ENCODE measurements around the gene DRC1.

DRC1 gene

GRCh38 chr2:26421961-26422360 is 20.2 kb downstream of the DRC1 start:
- TF ChIP-seq TCF12 (IDR thresholded peaks at IDR 0.05; ENCODE audit: low read depth) (no peak), NFIC (IDR thresholded peaks at IDR 0.05) (no peak), ZBTB7A (IDR thresholded peaks at IDR 0.05; ENCODE audit: low read depth) (no peak), CEBPB (IDR thresholded peaks at IDR 0.05) (no peak), CREB1 (IDR thresholded peaks at IDR 0.05; ENCODE audit: low read depth) (no peak), REST (IDR thresholded peaks at IDR 0.05; ENCODE audit: low read depth) (no peak), FOXM1 (IDR thresholded peaks at IDR 0.05; ENCODE audit: borderline replicate concordance, low read depth) (no peak), USF1 (IDR thresholded peaks at IDR 0.05) (no peak), EP300 (IDR thresholded peaks at IDR 0.05; ENCODE audit: borderline replicate concordance) (no peak), TAF1 (IDR thresholded peaks at IDR 0.05; ENCODE audit: low read depth) (no peak), TEAD4 (IDR thresholded peaks at IDR 0.05) (no peak), YY1 (IDR thresholded peaks at IDR 0.05; ENCODE audit: low read depth) (no peak)
- TF ChIP-seq, protein P1, sequence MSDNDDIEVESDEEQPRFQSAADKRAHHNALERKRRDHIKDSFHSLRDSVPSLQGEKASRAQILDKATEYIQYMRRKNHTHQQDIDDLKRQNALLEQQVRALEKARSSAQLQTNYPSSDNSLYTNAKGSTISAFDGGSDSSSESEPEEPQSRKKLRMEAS (IDR thresholded peaks at IDR 0.05), result no peak

DNA sequence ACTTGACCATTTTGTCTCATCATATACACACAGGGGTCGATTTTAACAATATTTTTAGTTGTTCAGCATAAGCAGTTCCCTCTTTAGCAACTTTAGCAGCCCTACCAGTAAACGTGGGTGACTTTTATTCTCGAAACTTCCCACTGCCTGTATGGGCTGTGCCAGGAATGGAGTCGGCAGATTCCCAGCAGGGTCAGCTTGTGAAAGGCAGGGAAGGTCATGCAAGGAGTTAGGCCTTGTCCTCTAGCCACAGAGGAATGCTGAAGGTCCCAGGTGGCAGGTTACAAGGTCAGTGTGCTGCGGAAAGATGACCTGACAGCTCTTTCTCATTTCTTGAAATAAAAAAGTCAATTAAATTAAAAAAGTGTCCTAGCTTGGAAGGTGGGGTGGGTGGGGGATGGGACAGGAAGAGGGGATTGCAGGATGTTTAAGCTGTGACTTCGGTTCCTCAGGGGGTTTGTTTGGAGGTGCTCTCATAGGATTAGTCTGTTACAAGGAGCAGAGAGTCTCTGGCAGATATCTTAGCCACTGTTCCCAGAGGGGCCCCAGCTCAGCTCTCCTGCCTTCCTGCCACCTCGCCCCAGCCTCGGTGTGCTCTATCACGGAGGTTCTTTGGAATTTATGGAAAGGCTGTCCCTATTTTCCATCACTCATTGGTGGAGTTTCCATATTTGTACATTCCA is 21.4 kb downstream of the DRC1 start:
- TF ChIP-seq TAF1 (IDR thresholded peaks at IDR 0.05; ENCODE audit: low read depth), result no peak
- no peak for TF ChIP-seq ZBTB7A (IDR thresholded peaks at IDR 0.05; ENCODE audit: low read depth)
- TF ChIP-seq NFIC (IDR thresholded peaks at IDR 0.05), result no peak
- no peak for TF ChIP-seq CREB1 (IDR thresholded peaks at IDR 0.05; ENCODE audit: low read depth)
- no peak for TF ChIP-seq RAD21 (IDR thresholded peaks at IDR 0.05; ENCODE audit: low read depth)
- TF ChIP-seq TEAD4 (IDR thresholded peaks at IDR 0.05), result no peak
- TF ChIP-seq REST (IDR thresholded peaks at IDR 0.05; ENCODE audit: low read depth), result no peak
- TF ChIP-seq, protein P1 (IDR thresholded peaks at IDR 0.05), result no peak
- TF ChIP-seq EGR1 (IDR thresholded peaks at IDR 0.05), result no peak
- TF ChIP-seq YY1 (IDR thresholded peaks at IDR 0.05; ENCODE audit: low read depth), result no peak

DNA sequence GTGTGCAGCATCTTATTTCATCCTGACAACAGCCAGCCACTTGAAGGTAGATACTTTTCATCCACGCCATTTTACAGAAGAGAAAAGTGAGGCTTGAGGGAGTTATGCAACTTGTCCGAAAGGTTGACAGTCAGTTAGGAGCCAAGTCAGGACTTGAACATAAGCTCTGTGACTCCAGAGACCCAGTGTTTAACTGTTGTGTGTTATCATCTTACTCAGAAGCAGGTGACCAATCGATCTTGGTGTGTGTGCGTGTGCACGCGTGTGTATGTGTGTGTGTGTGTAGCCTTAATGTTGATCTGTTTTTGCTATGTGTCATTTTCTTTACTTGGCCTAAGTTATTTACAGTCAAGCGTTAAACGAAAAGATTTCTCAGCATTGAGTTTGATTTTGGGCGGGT is 22.0 kb downstream of the DRC1 start:
- no peak for TF ChIP-seq TCF12 (IDR thresholded peaks at IDR 0.05; ENCODE audit: low read depth)
- TF ChIP-seq EGR1 (IDR thresholded peaks at IDR 0.05), result no peak

GRCh38 chr2:26424221-26424620 is 22.5 kb downstream of the DRC1 start:
- no peak for TF ChIP-seq FOXM1 (IDR thresholded peaks at IDR 0.05; ENCODE audit: borderline replicate concordance, low read depth)
- TF ChIP-seq CEBPB (IDR thresholded peaks at IDR 0.05), result no peak

DNA sequence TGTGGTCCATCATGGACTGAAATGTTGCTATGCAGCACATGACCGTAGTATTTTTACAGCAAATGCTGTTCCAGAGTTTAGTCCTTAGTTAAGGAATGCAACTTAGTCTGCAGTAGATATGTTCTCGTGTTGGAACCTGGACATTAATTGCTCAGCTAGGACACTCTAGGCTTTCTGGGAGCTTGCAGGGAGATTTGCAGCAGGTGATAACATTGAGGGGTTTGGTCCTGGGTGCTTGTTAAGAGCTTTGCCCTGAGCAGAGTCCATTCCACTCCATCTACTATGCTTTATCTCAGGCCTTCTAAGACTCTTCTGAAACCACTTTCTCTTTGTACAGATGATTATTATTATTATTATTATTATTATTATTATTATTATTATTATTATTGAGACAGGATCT is 27.1 kb downstream of the DRC1 start:
- TF ChIP-seq YY1 (IDR thresholded peaks at IDR 0.05; ENCODE audit: low read depth), result no peak

DNA sequence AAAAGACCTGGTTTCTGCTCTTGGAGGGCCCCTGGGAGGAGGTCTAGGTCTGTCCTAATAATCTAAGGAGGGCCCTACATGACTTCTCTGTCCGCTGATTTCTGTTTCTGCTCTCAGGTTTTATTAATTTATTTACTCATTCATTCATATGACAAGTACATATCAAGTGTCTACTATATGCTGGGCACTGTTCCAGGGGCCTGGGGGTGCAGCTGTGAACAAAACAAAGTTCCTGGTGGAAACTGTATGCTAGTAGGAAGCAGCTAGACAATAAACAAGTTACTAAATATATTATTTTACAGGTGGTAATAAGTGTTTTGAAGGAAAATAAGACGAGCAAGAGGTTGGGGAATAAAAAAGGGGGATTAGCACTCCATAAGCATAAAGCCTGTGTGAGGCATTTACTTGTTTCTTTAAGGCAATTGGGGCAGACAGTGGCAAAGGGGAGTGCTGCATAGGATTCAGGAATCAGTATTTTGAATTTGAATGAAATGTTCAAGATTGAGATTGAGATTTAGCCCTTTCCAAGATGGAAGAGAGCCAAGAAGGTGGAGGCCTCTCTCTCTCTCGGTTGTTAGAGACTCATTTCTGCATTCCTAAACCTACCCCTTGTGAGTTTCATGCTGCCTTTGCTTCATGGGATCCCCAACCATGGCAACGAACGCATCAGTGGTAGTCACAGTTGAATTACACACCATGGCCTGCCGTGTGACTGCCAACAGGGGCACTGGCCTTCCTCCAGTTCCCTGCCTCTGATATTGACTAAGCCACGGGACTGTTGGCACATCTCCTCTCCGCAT is 28.3 kb downstream of the DRC1 start:
- TF ChIP-seq NFIC (IDR thresholded peaks at IDR 0.05), result peak; percentile 61
- peak; percentile 27; the same call in 1 of the 2 replicates for TF ChIP-seq TEAD4 (IDR thresholded peaks at IDR 0.05)
- TF ChIP-seq, protein P1 (IDR thresholded peaks at IDR 0.05), result no peak
- no peak for TF ChIP-seq ZBTB7A (IDR thresholded peaks at IDR 0.05; ENCODE audit: low read depth)

DNA sequence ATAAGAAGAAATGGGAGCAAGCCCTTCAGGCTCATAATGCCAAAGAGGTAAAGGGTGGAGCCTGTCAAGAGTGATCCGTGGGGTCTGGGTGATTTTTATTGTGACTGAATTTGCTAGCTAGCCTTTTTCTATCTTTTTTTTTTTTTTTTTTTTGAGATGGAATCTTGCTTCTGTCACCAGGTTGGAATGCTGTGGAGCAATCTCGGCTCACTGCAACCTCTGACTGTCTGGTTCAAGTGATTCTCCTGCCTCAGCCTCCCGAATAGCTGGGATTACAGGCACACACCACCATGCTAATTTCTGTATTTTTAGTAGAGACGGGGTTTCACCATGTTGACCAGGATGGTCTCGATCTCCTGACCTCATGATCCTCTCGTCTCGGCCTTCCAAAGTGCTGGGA is 29.1 kb downstream of the DRC1 start:
- TF ChIP-seq, protein P1 (IDR thresholded peaks at IDR 0.05), result no peak
- TF ChIP-seq CEBPB (IDR thresholded peaks at IDR 0.05), result peak; percentile 47; the same call in 1 of the 2 replicates
- peak; percentile 30; the same call in 1 of the 2 replicates for TF ChIP-seq TEAD4 (IDR thresholded peaks at IDR 0.05)
